Astrocyte of the hippocampus (primary cell): ENCODE data around the gene RBM10.
A peak's percentile ranks its signal among the peaks of the same experiment; 100 is the strongest.
"Not testable (repeated sequence)": the region's sequence is repeated elsewhere in the genome, so short reads cannot be mapped to it uniquely, and the experiment has no call there.

Experiments
- DNase-seq: peaks from one replicate; pipeline ENCODE4 v3.0.0; 2011; ENCODE audit warnings: low read depth, low spot score

RBM10 gene, protein sequence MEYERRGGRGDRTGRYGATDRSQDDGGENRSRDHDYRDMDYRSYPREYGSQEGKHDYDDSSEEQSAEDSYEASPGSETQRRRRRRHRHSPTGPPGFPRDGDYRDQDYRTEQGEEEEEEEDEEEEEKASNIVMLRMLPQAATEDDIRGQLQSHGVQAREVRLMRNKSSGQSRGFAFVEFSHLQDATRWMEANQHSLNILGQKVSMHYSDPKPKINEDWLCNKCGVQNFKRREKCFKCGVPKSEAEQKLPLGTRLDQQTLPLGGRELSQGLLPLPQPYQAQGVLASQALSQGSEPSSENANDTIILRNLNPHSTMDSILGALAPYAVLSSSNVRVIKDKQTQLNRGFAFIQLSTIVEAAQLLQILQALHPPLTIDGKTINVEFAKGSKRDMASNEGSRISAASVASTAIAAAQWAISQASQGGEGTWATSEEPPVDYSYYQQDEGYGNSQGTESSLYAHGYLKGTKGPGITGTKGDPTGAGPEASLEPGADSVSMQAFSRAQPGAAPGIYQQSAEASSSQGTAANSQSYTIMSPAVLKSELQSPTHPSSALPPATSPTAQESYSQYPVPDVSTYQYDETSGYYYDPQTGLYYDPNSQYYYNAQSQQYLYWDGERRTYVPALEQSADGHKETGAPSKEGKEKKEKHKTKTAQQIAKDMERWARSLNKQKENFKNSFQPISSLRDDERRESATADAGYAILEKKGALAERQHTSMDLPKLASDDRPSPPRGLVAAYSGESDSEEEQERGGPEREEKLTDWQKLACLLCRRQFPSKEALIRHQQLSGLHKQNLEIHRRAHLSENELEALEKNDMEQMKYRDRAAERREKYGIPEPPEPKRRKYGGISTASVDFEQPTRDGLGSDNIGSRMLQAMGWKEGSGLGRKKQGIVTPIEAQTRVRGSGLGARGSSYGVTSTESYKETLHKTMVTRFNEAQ

DNA sequence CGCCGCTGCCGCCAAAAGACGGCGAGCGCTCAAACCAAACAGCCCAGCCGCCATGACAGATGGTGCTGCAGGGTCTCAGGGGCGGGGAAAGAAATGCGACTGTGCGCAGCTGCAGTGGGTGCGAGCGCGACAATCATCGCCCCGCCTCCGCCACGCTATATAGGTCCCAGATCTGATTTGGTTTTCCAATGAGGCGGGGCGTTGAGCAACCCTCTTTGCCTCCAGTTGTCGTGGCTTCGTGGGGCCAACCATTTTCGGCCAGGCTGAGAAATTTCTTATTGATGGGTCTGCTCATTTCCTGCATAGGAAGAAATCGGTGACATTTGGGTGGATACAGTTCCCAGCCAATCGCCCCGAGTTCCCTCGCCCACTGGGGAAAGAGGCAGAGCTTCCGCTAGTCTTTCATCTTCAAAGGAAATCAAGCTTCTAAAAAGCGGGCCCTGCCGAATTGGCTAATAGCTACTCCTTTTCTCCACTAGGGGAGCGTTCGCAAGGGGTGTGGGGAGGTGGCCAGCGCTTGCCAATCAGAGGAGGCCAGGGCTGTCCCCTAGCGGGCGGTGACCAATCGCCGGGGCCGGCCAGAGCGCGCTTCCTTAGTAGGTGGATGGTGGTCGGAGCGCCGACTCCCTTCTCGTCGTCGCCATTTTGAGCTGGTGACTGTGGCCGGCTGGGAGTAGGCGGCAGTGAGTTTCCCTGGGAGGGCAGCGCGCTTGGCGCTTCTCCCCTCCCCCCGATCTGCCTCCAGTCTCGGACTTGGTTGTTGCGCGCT, at the start of gene RBM10, which contains the start of gene NDUFB11:
TSS of gene RBM10 (plus strand) at position 596 of the 769 bp plus-strand sequence. CDS start 2,261 bp downstream, outside the sequence.
TSS of gene NDUFB11 (minus strand) at position 77 of the 769 bp plus-strand sequence. CDS start at position 54, 23 bp downstream.
- peak; percentile 96 for DNase-seq

DNA sequence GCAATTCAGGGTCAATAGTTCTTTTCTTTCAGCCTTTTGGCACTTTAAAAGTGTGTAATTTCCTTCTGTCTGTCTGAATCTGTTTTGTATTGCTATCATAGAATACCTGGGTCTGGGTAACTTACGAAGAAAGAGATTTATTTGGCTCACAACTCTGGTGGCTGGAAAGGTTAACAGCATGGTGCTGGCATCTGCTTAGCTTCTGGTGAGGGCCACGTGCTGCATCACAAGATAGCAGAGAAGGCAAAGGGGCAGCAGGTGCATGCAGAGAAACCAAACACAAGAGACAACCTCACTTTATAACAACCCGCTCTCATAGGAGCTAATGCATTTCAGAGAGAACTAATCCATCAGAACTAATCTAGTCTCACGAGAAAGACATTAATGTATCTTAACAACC, 48.0 kb upstream of the RBM10 start:
- DNase-seq, result no peak

DNA sequence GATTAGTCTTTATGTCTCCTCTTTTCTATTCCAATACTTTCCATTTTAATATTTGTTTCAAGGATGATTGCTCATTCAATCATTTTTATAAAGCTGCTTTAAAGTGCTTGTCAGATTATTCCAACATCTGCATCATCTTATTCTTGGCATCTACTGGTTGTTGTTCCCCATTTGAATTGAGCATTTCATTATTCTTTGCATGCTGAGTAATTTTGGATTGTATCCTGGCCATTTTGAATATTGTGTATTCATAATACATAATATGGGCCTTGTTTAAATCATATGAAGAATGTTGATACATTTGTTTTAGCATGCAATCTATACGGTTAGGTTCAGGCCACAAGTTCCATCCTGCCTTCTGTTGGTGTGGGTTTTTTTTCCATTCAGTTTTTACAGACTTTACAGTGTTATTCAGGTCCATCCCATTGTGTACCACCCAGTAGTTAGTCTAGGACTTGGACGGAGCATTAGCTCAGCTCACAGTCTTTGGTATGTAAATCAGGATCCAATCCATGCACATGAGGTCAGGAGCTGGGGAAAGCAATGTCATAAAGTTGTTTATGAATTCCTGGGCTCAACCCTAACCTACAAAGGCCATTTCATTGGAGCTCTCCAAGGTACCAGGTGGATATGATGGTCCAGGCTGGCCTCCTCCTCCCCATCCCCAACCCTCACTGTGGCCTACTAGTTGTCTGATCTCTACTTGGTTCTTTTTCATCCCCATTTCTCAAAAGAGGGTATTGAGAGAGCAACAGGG, 46.5 kb upstream of the RBM10 start:
- DNase-seq, result no peak

DNA sequence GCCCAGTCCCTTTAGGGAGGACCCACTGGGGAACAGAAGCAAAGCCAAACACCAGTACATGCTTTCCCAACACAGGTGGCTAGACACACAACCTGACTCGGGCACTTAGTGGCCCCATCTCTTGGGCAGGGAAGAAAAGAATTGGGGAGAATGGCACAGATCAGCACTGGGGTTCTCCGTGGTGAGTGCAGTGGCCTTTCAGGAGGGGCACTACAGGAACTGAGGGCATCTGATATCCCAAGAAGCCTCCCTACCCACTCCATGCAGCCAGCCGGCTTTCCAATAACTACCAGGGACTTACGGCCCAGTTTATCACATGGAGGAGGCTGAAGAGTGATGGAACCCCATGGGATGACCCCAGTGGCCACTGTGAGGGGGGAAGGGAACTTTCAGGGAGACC, 43.8 kb upstream of the RBM10 start:
- no peak for DNase-seq

DNA sequence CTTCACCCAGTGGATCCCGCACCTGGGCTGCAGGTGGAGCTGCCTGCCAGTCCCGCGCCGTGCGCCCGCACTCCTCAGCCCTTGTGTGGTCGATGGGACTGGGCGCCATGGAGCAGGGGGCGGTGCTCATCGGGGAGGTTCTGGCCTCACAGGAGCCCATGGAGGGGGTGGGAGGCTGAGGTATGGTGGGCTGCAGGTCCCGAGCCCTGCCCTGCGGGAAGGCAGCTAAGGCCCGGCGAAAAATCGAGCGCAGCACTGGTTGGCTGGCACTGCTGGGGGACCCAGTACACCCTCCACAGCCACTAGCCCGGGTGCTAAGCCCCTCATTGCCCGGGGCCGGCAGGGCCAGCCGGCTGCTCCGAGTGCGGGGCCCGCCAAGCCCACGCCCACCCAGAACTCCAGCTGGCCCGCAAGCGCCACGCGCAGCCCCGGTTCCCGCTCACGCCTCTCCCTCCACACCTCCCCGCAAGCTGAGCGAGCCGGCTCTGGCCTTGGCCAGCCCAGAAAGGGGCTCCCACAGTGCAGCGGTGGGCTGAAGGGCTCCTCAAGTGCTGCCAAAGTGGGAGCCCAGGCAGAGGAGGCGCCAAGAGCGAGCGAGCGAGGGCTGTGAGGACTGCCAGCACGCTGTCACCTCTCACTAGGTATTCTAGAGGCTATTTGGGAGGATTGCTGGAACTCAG, 33.9 kb upstream of the RBM10 start:
- not testable (repeated sequence) for DNase-seq

DNA sequence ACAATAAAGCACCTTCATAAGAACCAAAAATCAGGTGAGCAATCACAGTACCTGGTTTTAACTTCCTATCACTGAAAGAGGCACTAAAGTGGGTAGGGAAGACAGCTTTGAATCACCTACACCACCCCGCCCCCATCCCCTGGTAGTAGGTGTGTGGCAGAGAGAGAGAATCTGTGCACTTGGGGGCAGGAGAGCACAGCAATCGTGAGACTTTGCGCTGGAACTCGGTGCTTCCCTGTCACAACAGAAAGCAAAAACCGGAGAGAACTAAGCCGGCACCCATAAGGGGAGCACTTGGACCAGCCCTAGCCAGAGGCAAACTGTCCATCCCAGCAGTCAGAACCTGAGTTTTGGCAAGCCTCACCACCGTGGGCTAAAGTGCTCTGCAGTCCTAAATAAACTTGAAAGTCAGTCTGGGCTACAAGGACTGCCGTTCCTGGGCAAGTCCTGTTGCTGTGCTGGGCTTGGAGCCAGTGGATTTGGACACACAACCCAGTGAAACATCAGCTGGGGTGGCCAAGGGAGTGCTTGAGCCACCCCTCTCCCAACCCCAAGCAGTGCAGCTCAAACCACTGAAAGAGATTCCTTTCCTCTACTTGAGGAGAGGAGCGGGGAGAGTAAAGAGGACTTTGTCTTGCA, 32.6 kb upstream of the RBM10 start:
- DNase-seq, result peak; percentile 27

DNA sequence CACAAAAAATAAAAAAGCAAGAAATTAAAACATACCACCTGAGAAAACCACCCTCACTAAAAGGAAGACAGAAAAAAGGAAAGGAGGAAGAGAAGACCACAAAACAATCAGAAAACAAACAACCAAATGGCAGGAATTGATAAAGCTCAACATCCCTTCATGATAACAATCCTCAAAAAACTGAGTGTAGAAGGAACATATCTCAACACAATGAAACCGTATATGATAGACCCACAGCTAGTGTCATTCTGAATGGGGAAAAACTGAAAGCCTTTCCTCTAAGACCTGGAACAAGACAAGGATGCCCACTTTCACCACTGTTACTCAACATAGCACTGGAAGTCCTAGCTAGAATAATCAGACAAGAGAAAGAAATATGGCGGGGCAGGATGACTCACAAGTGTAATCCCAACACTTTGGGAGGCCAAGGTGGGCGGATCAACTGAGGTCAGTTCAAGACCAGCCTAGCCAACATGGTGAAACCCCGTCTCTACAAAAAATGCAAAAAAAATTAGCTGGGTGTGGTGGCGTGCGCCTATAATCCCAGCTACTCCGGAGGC, 28.4 kb upstream of the RBM10 start:
- DNase-seq, result not testable (repeated sequence)

DNA sequence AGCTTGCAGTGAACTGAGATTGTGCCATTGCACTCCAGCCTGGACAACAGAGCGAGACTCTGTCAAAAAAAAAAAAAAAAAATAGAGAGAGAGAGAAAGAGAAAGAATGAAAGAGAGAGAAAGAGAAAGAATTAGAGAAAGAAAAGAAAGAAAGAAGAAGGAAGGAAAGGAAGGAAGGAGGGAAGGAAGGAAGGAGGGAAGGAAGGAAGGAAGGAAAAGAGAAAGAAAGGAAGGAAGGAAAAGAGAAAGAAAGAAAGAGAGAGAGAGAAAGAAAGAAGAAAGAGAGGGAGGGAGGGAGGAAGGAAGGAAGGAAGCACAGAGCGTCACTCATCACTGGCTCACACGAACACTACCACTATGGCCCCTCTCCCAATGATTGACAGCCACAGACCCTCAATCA, 20.6 kb upstream of the RBM10 start:
- DNase-seq, result not testable (repeated sequence)

DNA sequence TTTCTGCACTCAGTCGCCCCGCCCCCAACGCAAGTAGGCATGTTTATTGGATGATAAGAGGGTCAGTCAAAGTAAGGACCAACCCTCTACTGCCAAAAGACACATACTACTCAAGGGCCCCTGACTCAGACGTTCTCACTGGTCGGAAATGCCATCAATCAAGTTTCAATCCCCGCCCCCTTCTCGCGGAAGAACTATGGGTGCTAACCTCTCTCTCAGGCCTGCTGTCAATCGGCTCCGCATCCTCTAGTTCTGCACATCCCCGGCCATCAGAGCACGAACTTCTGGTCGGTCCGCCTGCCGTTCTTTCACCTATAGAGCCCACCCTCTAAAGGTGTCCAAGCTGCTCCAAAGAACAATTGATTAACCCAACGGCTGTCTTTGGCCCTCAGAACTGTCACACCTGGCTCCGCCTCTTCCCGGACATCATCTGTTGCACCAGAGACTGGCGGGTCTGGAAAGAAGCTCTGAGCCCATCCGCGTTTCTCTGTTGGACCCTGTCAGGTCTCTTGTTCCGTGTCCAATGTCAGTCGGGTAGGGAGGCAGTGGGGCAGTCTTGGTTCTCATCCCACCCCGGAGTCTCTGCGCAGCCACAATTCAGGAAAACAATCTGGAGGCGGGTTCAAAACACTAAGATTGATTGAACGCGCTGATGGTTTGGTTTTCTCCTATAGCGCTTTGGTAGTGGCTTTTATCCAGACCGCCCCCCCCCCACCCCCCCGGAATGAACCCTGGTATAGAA, 15.7 kb upstream of the RBM10 start:
- peak; percentile 95 for DNase-seq

DNA sequence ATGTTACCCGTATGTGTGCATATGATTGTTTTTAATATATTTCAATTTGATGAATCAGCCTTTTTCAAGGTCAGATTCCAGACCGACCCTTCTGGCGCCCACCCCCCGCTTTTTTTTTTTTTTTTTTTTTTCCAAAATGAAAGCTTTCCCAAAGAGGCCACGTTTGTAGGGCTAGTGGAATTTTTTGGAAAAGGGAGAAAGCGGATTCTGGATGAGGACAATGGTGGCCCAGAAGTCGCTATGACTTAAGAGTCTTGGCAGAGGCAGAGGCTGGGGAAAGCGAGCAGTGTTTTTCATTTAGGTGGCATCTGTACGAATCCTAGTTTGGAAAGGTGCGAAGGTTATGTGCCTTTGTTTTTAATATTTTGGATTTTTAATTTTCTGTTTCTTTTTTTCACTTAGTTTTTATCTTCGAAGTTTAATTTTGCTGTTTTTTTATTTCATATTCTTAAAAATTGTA, 15.1 kb upstream of the RBM10 start:
- peak; percentile 16 for DNase-seq

DNA sequence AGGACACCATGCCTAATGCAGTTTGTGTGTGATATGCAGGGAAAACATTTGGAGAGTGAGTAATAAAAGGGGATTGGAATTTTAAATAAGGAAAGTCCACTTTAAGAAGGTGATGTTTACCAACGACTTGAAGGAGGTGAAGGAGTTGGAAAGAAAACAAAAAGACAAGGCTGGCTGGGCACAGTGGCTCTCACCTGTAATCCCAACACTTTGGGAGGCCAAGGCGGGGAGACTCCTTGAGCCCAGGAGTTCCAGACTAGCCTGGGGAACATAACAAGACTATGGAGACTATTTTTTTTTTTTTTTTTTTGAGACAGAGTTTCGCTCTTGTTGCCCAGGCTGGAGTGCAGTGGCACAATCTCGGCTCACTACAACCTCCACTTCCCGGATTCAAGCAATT, 11.5 kb upstream of the RBM10 start:
- DNase-seq, result no peak

DNA sequence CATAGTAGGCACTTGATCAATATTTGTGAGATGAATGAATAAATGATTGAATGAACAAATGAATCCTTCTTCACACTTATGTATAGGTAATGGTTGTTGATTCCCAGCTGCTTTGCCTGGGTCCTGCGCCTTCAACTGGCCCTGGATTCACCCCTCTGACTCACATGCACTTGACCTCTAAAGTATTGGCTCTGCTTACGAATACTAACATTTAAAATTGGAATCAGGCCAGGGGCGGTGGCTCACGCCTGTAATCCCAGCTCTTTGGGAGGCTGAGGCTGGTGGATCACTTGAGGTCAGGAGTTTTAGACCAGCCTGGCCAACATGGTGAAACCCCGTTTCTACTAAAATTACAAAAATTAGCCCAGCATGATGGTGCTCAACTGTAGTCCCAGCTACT, 9.4 kb upstream of the RBM10 start:
- DNase-seq, result not testable (repeated sequence)

DNA sequence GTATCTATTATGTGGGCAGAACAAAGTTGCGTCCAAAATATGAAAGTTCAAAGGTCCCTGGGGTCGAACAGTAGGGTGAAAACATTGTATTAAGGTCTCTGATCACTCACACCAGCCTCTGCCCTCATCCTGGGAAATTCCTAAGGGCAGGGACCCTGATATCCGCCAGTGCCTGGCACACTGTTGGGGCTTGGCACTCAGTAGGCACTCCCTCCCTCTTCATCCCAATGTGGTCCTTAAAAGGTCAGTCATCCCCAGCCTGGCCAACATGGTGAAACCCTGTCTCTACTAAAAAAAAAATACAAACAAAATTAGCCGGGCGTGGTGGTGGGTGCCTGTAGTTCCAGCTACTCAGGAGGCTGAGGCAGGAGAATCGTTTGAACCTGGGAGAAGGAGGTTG, 6.8 kb upstream of the RBM10 start:
- no peak for DNase-seq

DNA sequence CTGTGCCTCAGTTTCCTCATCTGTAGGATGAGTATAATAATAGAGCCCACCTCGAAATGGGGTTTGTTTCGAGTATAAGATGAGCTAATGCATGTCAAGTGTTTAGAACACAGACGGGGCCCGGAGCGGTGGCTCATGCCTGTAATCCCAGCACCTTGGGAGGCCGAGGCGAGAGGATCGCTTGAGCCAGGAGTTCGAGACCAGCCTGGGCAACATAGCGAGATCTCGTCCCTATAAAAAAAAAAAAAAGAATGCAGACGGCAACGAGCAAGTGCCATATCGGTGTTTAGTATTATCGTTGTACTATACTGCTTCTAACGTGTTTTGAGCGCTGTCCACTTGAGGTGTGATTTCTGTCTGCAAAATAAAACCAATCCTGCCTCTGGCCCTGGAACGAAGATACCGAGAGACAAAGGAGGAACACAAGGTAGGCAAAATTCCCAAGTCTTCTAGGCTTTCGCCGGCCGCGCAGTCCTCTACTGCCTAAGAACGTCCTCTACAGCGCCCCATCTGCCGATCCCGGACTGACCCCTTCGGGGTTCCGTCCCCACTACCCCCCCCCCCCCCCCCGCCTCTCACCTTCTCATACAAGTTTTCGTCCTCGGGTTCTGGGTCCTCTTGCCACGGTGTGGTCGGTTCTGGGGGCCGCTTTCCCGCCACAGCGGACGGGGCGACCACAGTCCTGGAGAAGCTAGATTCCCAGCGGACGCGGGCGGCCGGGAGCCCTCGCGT, 961 bp upstream of the RBM10 start:
- DNase-seq, result no peak

DNA sequence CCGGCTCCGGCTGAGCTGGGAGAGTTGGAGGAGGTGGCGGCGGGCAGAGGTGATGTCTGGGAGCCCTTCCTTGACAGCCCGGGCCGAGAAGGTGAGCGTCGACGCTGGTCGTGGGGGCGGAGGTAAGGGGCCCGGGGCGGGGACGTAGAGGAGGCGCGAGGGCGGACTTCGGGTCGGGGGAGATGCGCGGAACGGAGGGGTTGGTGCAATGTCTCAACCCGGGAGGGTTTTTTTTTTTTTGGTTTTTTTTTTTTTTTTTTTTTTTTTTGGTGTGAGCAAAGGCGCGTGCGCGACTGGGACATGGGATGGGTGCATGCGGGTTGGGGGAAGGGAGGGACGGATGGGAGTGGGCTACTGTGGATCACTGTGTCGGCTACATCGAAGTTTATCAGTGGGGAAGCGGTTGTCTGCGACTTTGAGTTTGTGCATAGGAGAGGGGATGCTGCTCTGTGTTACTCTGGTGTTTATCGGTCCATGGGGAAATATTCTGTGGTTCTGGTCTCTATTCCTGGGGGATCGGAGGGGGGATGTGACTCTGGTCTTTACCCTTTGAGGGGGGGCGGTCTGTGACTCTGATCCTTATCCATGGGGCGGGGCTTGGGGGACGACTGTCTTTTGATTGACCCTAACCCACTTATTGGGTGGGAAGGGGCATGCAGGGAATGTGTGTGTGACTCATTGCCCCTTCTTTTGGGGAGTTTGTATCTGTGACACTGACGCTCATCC, 537 bp downstream of the RBM10 start:
- peak; percentile 23 for DNase-seq

DNA sequence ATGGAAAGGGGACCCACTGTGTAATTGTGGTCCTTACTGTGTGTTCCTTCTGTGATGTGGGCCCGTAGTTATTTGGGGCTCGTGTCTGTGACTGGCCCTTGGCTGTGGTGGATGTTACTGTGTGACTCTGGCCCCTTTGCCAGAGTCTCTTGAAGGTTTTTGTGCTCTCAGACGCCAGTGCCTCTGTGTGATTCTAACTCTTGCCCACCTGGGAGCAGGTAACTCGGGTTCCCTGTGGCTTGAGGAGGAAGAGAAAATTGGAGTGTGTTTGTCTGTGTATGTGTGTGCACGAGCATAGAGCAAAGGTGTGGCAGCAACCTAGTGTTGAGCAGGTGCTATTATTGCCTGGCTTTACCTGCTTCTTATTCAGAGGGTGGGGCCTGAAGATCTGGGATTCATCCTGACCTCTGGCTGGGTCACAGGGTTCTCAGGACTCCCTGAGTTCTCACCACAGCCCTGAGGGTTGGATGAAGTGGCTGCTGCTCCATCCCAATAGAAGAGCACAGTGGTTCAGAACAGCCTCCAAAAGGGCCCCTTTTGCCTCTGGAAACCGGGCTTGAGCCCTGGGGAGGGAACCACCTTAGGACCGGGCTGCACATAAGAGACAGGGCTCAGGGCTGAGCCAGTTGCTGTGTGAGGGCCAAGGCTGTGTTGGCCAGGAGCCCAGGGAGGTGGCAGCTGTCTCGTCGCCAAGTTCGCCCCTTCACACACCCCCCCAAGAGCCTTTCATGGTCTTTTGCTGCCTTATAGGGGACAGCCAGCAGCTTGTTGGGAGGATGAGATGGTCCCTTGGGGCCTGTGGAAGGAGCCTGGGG, 1.3 kb downstream of the RBM10 start:
- DNase-seq, result no peak
